IPS-18a (cell line): ENCODE measurements around the gene USP35.
"Not testable (repeated sequence)": the region's sequence is repeated elsewhere in the genome, so short reads cannot be mapped to it uniquely, and the experiment has no call there.

Experiments
- H3K27ac ChIP-seq: one replicate; pipeline ENCODE4 v1.5.1; 2013; ENCODE audit warnings: low read length
- H3K27me3 ChIP-seq: one replicate; pipeline ENCODE4 v1.6.1; 2013; ENCODE audit warnings: mild to moderate bottlenecking, low read length; ENCODE audit not compliant: control insufficient read depth, insufficient read depth
- H3K36me3 ChIP-seq: one replicate; pipeline ENCODE4 v1.6.1; 2013; ENCODE audit warnings: low read depth, low read length; ENCODE audit not compliant: control insufficient read depth
- H3K4me1 ChIP-seq: one replicate; pipeline ENCODE4 v1.6.1; 2013; ENCODE audit warnings: low read depth, low read length; ENCODE audit not compliant: control insufficient read depth
- H3K4me3 ChIP-seq: one replicate; pipeline ENCODE4 v1.5.1; 2013; ENCODE audit warnings: low read length
- H3K9ac ChIP-seq: one replicate; pipeline ENCODE4 v1.6.1; 2013; ENCODE audit warnings: mild to moderate bottlenecking, low read length, moderate library complexity
- H3K9me3 ChIP-seq: one replicate; pipeline ENCODE4 v1.6.1; 2013; ENCODE audit warnings: low read depth, low read length; ENCODE audit not compliant: control insufficient read depth

The USP35 gene

DNA sequence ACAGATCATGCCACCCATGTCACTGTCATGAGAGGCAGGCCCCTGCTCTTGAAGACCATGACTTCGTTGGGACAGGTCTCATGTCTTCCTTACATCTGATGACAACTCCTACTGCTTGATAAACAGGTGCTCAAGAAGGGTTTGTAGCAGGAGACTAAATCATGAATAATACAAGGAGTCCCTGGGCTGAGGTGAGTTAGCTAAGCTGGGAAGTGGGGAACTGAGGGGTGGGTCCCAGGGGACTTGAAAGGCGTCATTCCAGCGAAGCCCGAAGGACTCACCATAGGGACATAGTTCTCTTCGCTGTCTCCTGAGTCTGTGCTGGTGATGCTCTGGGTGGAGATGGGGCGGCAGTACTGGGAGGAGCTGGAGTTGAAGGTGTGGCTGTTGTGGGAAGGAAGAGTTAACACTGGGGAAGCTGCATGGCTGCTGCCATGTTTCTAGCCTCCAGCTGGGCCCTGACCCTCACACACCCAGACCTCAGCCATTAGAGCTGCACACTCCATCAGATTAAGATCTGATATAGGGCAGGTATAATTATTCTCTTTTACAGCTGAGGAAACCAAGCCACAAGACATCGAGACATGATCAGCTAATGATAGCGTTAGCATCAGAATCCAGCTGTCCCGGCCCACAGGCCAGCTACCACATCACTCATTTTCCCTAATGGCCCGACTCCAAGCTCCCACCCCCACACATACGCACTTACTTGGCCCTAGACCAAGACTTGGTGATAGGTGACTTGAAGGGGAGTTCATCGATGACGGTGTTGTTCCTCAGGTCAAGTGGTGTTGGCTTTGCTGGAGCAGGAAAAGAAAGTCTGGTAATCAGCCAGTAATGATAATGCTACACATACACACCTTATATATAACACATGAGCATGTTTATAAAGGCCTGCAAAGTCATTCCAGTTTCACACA lies 32.9 kb downstream of the USP35 start:
- Histone ChIP-seq H3K4me3 (no peak overlapping the region), H3K4me1 (no peaks in the 10 kb centered on the region), H3K36me3 (no peaks in the 10 kb centered on the region), H3K27ac (no peak overlapping the region), H3K9me3 (no peaks in the 10 kb centered on the region), H3K9ac (no peak overlapping the region), H3K27me3 (no peaks in the 10 kb centered on the region)

- not testable (repeated sequence) for H3K27me3 ChIP-seq, H3K9ac ChIP-seq, H3K9me3 ChIP-seq, H3K4me1 ChIP-seq, H3K36me3 ChIP-seq, H3K4me3 ChIP-seq, H3K27ac ChIP-seq
These were observed 34.0 kb downstream of the USP35 start for GRCh38 chr11:78222726-78223125.

DNA sequence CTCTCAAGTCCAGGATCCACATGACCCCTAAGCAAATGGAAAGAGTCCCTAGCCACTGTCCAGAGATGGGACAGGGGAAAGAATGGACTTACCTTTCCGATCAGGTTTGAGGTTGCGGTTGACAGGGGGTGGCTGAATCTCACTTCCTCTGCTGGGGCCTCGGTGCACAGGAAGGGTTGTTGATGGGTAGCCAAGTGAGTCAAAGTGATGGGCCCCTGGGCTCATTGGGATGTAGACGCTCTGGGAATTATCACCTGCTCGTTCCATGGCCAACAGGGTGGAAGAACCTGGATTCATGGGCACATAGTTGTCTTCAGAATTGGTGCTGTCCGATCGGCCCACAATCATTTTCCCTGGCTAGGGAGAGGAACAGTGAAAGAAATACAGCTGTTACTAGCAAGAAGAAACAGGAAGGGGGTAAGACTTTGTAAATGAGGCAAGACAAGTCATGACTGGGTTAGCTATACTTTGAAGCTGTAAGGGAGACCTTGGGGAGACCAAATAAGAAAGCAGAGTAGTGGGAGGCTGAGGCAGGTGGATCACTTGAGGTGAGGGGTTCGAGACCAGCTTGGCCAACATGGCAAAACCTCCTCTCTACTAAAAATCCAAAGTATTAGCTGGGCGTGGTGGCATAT lies 34.7 kb downstream of the USP35 start:
- Histone ChIP-seq H3K9me3 (no peaks in the 10 kb centered on the region), H3K27me3 (no peaks in the 10 kb centered on the region), H3K27ac (no peak overlapping the region), H3K4me3 (no peak overlapping the region), H3K36me3 (no peaks in the 10 kb centered on the region), H3K4me1 (no peaks in the 10 kb centered on the region), H3K9ac (no peak overlapping the region)

GRCh38 chr11:78224506-78224905 lies 35.8 kb downstream of the USP35 start:
- H3K4me3 ChIP-seq, result no peak overlapping the region
- H3K9ac ChIP-seq, result no peak overlapping the region
- no peak overlapping the region for H3K27ac ChIP-seq
- H3K27me3 ChIP-seq, result no peaks in the 10 kb centered on the region
- H3K4me1 ChIP-seq, result no peaks in the 10 kb centered on the region
- H3K9me3 ChIP-seq, result no peaks in the 10 kb centered on the region
- no peaks in the 10 kb centered on the region for H3K36me3 ChIP-seq

- Histone ChIP-seq H3K4me3 (no peak overlapping the region), H3K27me3 (no peaks in the 10 kb centered on the region), H3K36me3 (no peaks in the 10 kb centered on the region), H3K9ac (no peak overlapping the region), H3K27ac (no peak overlapping the region), H3K9me3 (no peaks in the 10 kb centered on the region), H3K4me1 (no peaks in the 10 kb centered on the region)
These were observed 36.2 kb downstream of the USP35 start for GRCh38 chr11:78224906-78225420.

GRCh38 chr11:78226684-78227680 lies 38.3 kb downstream of the USP35 start:
- Histone ChIP-seq H3K27ac (no peak overlapping the region), H3K36me3 (no peaks in the 10 kb centered on the region)

GRCh38 chr11:78227921-78228320 lies 39.2 kb downstream of the USP35 start:
- H3K4me1 ChIP-seq, result no peaks in the 10 kb centered on the region
- no peak overlapping the region for H3K9ac ChIP-seq
- H3K4me3 ChIP-seq, result no peak overlapping the region
- H3K9me3 ChIP-seq, result no peaks in the 10 kb centered on the region
- H3K27ac ChIP-seq, result no peak overlapping the region
- H3K36me3 ChIP-seq, result no peaks in the 10 kb centered on the region
- H3K27me3 ChIP-seq, result no peaks in the 10 kb centered on the region

More at GRCh38 chr11:78226684-78227680, 38.3 kb downstream of the USP35 start:
- Histone ChIP-seq H3K4me1 (no peaks in the 10 kb centered on the region), H3K9me3 (no peaks in the 10 kb centered on the region), H3K27me3 (no peaks in the 10 kb centered on the region), H3K4me3 (no peak overlapping the region), H3K9ac (no peak overlapping the region)

- Histone ChIP-seq H3K36me3 (no peaks in the 10 kb centered on the region), H3K9me3 (no peaks in the 10 kb centered on the region), H3K9ac (no peak overlapping the region), H3K27ac (no peak overlapping the region), H3K4me1 (no peaks in the 10 kb centered on the region), H3K4me3 (no peak overlapping the region), H3K27me3 (no peaks in the 10 kb centered on the region)
These were observed 39.7 kb downstream of the USP35 start for GRCh38 chr11:78228467-78228866.

GRCh38 chr11:78229106-78229505 lies 40.4 kb downstream of the USP35 start:
- Histone ChIP-seq H3K9ac (no peak overlapping the region), H3K9me3 (no peaks in the 10 kb centered on the region), H3K27me3 (no peaks in the 10 kb centered on the region), H3K27ac (no peak overlapping the region), H3K36me3 (no peaks in the 10 kb centered on the region), H3K4me1 (no peaks in the 10 kb centered on the region), H3K4me3 (no peak overlapping the region)

- no peak overlapping the region for H3K27ac ChIP-seq
- H3K36me3 ChIP-seq, result no peaks in the 10 kb centered on the region
- H3K4me3 ChIP-seq, result no peak overlapping the region
- no peaks in the 10 kb centered on the region for H3K27me3 ChIP-seq
- no peak overlapping the region for H3K9ac ChIP-seq
- no peaks in the 10 kb centered on the region for H3K4me1 ChIP-seq
- no peaks in the 10 kb centered on the region for H3K9me3 ChIP-seq
These were observed 41.6 kb downstream of the USP35 start for GRCh38 chr11:78230161-78230877.
